ENCODE results near the gene ZBTB16.
"Not testable (repeated sequence)": the region's sequence is repeated elsewhere in the genome, so short reads cannot be mapped to it uniquely, and the experiment has no call there.

Gene ZBTB16

DNA sequence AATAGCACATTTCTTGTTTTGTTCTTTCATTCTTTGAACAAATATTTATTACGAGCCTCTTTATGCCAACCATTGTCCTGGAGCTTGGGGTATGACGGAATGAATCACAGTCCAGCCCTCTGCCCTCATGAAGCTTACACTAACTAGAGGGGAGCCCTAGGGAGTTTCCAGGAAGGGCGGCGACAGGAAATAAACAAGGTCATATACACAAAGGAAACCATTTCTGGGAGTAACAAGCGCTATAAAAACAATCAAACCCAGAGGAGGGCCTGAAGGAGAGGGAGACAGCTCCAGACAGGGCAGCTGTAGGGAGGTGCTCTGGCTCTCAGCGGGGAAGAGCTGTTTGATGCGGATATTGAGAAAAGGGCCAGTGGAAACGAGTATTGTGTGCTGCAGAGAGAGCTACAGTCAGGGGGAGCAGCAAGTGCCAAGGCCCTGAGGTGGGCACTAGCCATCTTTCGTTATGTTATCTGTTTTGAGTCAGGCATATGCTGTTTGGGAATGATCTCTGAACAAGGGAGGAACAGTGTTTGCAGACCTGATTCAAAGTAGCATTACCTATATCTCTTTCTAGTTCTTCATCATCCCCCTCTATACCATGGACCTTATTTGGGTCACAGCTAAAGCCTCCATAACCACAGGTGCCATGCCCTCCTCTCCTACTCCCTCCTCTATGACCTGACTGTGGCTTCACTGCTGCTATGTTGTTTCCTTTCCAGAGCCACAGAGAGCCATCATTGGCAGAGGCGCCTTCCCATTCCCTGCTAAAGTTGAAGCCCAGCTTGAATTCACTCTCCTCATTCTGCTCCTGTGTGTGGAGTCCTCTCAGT, 15.3 kb upstream of the ZBTB16 start:
- DNase-seq: no peak

- DNase-seq: no peak
Measured at GRCh38 chr11:114047327-114047726, 12.2 kb upstream of the ZBTB16 start.

GRCh38 chr11:114049050-114049449, 10.5 kb upstream of the ZBTB16 start:
- no peak for DNase-seq

- DNase-seq: not testable (repeated sequence)
Measured at GRCh38 chr11:114049766-114050165, 9.7 kb upstream of the ZBTB16 start.

GRCh38 chr11:114050258-114050927, 9.1 kb upstream of the ZBTB16 start:
- DNase-seq: no peak

- no peak for DNase-seq
Measured at GRCh38 chr11:114051558-114051957, 8.0 kb upstream of the ZBTB16 start.

DNA sequence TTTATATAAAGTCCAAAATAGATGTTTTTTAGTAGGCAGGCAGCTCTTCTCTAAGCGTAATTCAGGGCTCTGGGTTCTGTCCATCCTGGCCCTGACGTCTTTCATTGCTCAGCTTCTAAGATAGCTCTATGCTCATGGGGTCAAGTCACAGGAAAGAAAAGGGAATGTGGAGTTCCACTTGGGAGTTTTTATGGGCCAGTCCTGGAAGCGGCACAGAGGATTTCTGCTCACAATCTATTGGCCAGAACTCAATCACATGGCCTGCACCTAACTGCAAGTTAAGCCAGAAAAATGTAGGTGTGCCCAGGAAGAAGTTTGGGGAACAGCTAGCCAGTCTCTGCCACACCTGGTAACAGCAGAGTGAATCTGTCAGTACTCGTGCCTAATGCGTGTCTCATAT, 7.4 kb upstream of the ZBTB16 start:
- no peak for DNase-seq

- DNase-seq: no peak
Measured at GRCh38 chr11:114053406-114053805, 6.1 kb upstream of the ZBTB16 start.

- no peak for DNase-seq
Measured at GRCh38 chr11:114054806-114055205, 4.7 kb upstream of the ZBTB16 start.

DNA sequence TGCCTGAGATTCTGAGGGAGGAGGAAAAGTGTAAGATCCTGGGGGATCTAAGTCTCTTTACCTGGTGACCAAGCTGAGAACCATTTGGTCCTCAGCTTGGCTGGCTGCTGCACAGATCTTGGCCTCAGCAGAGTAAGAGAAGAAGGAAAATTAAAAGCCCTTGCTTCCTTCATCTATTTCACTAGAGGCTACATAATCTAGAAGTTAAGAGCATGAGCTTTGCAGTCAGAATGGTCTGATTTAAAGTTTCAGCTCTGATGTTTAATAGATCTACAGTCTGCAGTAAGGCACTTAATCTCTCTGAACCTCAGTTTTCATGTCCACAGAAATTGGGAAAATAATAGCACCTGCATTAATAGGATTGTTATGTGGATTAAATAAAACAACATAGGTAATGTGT, 3.1 kb upstream of the ZBTB16 start:
- no peak for DNase-seq

GRCh38 chr11:114057147-114057546, 2.4 kb upstream of the ZBTB16 start:
- no peak for DNase-seq

DNA sequence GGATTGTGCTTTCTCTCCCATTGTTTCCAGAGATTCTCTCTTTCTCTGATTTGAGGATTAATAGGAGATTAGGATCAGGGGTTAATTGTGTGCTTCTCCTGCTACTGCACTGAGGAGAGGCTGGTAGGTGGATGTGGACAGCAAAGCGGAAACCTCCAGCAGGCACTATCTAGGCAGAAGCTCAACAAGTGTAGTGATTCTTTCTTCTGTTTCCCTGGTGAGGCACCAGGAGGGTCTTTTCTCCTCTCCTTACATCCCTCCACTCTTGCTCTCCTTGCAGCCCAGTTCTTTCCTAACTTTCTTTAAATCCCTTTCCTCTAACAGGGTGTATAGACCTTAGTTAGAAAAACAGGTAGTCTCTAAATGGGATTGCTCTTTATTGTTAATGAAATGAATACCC, 1.9 kb upstream of the ZBTB16 start:
- DNase-seq: no peak

GRCh38 chr11:114058026-114058706, 1.3 kb upstream of the ZBTB16 start:
- DNase-seq: no peak

DNA sequence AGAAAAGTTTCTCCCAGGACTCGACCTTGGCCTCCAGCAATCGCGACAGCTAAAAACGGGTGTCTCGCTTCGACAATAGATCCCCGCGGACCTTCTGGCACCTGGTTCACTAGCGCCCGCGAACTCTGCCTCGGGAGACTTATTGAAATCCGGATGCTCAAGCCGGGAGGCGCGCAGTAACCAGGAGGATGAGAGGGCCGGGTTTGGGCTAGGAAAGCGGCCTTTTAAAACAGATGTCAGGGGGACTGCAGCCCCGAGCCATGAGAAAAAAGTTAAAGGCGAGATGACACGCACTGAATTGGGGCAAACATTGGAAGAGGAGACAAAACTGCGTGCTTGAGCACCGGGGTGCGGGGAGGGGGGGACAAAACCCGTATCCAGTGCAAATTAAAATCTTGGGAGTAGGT, 637 bp upstream of the ZBTB16 start:
- DNase-seq: no peak

GRCh38 chr11:114059984-114060391, 477 bp downstream of the ZBTB16 start:
- no peak for DNase-seq

DNA sequence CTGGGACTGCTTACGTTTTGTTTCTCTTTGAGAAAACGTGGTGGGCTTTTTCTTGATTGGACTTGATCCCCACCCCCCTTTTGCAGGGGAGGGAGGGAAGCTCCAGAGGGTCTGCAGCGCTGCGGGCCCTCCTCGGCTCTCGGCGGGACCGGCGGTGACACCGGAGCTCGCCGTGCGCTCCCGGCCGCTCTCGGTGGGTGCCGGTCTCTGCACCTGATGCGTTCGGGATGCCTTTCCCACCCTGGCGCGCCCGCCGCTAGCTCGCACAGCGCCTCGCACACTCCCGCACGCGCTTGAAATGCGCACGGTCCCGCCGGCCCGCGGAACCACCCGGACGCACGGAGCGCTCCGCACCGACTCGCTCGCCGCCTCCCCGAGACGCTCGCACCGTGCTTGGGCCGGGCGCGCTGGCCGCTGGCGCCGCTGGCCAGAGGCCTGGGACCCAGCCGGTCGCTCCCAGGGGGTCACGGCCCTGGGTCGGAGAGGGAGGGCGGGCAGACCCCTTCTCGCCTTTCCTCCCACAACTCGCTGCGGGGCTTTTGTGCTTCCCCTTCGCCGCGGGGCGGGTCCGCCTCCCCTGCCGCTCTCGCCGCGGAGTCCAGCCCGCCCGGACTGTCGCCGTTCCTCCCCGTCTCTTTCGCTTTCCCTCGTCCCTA, 1.0 kb downstream of the ZBTB16 start:
- DNase-seq: no peak

DNA sequence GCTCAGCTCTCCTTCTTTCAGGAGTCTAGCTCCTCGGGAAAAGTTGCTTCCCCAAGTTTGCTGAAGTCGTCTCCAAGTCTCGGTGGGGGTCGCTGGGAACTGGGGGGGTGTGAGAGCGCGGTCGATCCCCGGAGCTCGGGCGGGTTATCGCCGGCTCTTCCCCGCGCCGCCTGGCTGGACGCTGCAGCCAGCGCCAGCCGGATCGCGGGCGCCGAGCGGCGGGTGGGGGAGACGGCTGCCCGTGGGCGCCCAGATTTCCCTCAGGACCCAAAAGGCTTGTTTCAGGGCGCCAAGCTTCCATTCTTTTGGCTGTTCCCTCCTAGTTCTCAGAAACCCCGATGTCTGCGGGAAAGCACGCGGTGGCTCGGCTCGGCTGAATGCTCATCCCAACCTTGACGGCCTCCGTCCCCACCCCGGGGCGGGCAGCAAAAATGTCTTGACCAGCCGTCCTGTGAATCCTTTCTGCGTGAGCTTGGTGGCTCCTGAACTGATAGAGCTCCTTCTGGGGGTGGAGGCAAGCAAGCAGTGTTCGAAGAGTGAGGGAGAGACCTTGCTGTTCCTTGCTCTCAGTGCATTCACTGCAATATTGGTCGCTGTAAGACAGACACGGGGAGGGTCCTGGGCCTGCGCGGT, 1.7 kb downstream of the ZBTB16 start:
- no peak for DNase-seq

DNA sequence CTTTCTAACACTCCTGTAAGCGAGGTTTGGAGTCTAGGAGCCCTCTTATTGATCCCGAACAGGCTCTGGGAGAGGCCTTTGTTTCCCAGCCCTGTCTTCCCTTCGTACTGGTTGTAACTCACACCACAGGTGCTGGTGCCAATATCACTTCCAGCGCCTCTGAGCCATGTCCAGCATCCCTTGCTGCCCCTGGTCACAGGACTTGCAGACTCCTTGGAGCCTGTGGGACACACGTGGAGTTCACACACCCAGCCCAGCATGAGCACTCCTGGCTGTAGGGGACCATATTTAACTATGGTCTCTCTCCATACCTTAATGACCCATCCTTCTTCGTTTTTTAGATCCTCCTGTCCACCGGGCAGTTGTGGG, 2.2 kb downstream of the ZBTB16 start:
- no peak for DNase-seq

- no peak for DNase-seq
Measured at GRCh38 chr11:114062272-114062671, 2.8 kb downstream of the ZBTB16 start.

GRCh38 chr11:114063149-114063828, 3.8 kb downstream of the ZBTB16 start:
- DNase-seq: no peak

DNA sequence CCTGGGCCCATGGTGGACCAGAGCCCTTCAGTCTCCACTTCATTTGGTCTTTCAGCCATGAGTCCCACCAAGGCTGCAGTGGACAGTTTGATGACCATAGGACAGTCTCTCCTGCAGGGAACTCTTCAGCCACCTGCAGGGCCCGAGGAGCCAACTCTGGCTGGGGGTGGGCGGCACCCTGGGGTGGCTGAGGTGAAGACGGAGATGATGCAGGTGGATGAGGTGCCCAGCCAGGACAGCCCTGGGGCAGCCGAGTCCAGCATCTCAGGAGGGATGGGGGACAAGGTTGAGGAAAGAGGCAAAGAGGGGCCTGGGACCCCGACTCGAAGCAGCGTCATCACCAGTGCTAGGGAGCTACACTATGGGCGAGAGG, 4.3 kb downstream of the ZBTB16 start:
- DNase-seq: no peak

DNA sequence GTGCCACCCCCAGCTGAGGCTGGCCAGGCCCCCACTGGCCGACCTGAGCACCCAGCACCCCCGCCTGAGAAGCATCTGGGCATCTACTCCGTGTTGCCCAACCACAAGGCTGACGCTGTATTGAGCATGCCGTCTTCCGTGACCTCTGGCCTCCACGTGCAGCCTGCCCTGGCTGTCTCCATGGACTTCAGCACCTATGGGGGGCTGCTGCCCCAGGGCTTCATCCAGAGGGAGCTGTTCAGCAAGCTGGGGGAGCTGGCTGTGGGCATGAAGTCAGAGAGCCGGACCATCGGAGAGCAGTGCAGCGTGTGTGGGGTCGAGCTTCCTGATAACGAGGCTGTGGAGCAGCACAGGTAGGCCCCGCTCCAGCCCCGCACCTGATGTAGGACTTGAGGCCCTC, 4.7 kb downstream of the ZBTB16 start:
- DNase-seq: no peak

Measured in effector CD8-positive, alpha-beta T cell (primary cell).